HG02610 (cell line): Measurements from ENCODE around the gene BLNK.
"Not testable (repeated sequence)": the region's sequence is repeated elsewhere in the genome, so short reads cannot be mapped to it uniquely, and the experiment has no call there.

ENCODE experiments used
- ATAC-seq: cut with Tn5 transposase; IDR thresholded peaks from one replicate; pipeline ENCODE4 v1.9.1; 2021; ENCODE audit warnings: mild to moderate bottlenecking, moderate library complexity; ENCODE audit not compliant: unreplicated experiment

The BLNK gene

GRCh38 chr10:96271016-96271815 lies at the start of gene BLNK:
Gene BLNK, minus strand, starts transcription at chr10:96271569. Its CDS starts 171 bp downstream, at chr10:96271398.
- ATAC-seq = peak; percentile 67

- no peak for ATAC-seq
Measured at GRCh38 chr10:96319754-96320474, 48.5 kb upstream of the BLNK start.

- no peak for ATAC-seq
Measured at GRCh38 chr10:96317067-96317833, 45.9 kb upstream of the BLNK start.

- no peak for ATAC-seq
Measured at GRCh38 chr10:96313344-96313743, 42.0 kb upstream of the BLNK start.

- ATAC-seq = no peak
Measured at GRCh38 chr10:96311180-96311715, 39.9 kb upstream of the BLNK start.

- ATAC-seq = no peak
Measured at GRCh38 chr10:96310321-96310669, 38.9 kb upstream of the BLNK start.

GRCh38 chr10:96309628-96310320 lies 38.4 kb upstream of the BLNK start:
- no peak for ATAC-seq

- ATAC-seq = not testable (repeated sequence)
Measured at GRCh38 chr10:96308854-96309253, 37.5 kb upstream of the BLNK start.

GRCh38 chr10:96306516-96306915 lies 35.1 kb upstream of the BLNK start:
- no peak for ATAC-seq

- ATAC-seq = no peak
Measured at GRCh38 chr10:96305019-96305418, 33.6 kb upstream of the BLNK start.

- no peak for ATAC-seq
Measured at GRCh38 chr10:96304230-96304629, 32.9 kb upstream of the BLNK start, which contains the start of gene DNTT. Gene DNTT, plus strand, starts transcription at chr10:96304434. Its CDS starts 64 bp downstream, at chr10:96304498.

GRCh38 chr10:96301616-96302015 lies 30.2 kb upstream of the BLNK start:
- no peak for ATAC-seq

GRCh38 chr10:96299383-96299782 lies 28.0 kb upstream of the BLNK start:
- no peak for ATAC-seq

GRCh38 chr10:96298362-96298761 lies 27.0 kb upstream of the BLNK start:
- no peak for ATAC-seq

GRCh38 chr10:96297486-96297885 lies 26.1 kb upstream of the BLNK start:
- no peak for ATAC-seq

- no peak for ATAC-seq
Measured at GRCh38 chr10:96295475-96295874, 24.1 kb upstream of the BLNK start.

GRCh38 chr10:96292971-96293920 lies 21.9 kb upstream of the BLNK start:
- ATAC-seq = peak; percentile 62

GRCh38 chr10:96290368-96291133 lies 19.2 kb upstream of the BLNK start:
- no peak for ATAC-seq
